ENCODE measurements around the gene ABCC5. TPM values are rescaled to one million over a fixed set of nuclear protein-coding genes. Genes with fewer than 3 reads are reported as not detected.

Gene ABCC5
- total and polyA plus RNA-seq, 7 donors, result 24.5 to 94.2 (median 59.6) TPM

GRCh38 chr3:183953471-183954070, 64.1 kb downstream of the ABCC5 start:
- 84 to 89% (median 88%) methylated on average over 6 of the region's 6 CpGs for WGBS, 3 donors
- Histone ChIP-seq H3K36me3 (ENCODE audit: insufficient read depth in 1 of 2, low read depth in 1 of 2) (peaks cover 19 to 82% of the 10 kb centered on the region in 2 donors), H3K27ac (no peak overlapping the region), H3K4me3 (no peak overlapping the region), H3K9me3 (no peaks in the 10 kb centered on the region), H3K4me1 (no peaks in the 10 kb centered on the region), H3K27me3 (ENCODE audit: insufficient read depth in 3 of 3, low read length in 2 of 3) (no peaks in the 10 kb centered on the region)
- peak in 1 of 4 donors; percentile 19 for ATAC-seq
- no peak for DNase-seq
- intact Hi-C loops (cut with DNase I), result no loop called here
- TF ChIP-seq CTCF (IDR thresholded peaks at IDR 0.05), result no peak

GRCh38 chr3:183951459-183951858, 66.2 kb downstream of the ABCC5 start:
- no peak for DNase-seq
- Histone ChIP-seq H3K36me3 (ENCODE audit: insufficient read depth in 1 of 2, low read depth in 1 of 2) (peaks cover 15 to 91% of the 10 kb centered on the region in 2 donors), H3K27me3 (ENCODE audit: insufficient read depth in 3 of 3, low read length in 2 of 3) (no peaks in the 10 kb centered on the region), H3K9me3 (no peaks in the 10 kb centered on the region), H3K4me1 (no peaks in the 10 kb centered on the region), H3K4me3 (no peak overlapping the region), H3K27ac (no peak overlapping the region)
- ATAC-seq, result peak in 3 of 4 donors; percentile 31 to 36 (median 33)
- WGBS, 3 donors, result 87 to 91% (median 91%) methylated on average over 13 of the region's 13 CpGs
- intact Hi-C loops (cut with DNase I), result no loop called here
- TF ChIP-seq CTCF (IDR thresholded peaks at IDR 0.05), result no peak

GRCh38 chr3:183949690-183950089, 68.0 kb downstream of the ABCC5 start:
- no peak for ATAC-seq
- 85 to 93% (median 86%) methylated on average over 12 of the region's 12 CpGs for WGBS, 3 donors
- Histone ChIP-seq H3K9me3 (no peaks in the 10 kb centered on the region), H3K27me3 (ENCODE audit: insufficient read depth in 3 of 3, low read length in 2 of 3) (no peaks in the 10 kb centered on the region), H3K4me1 (no peaks in the 10 kb centered on the region), H3K27ac (no peak overlapping the region), H3K4me3 (no peak overlapping the region), H3K36me3 (ENCODE audit: insufficient read depth in 1 of 2, low read depth in 1 of 2) (peaks cover 10 to 99% of the 10 kb centered on the region in 2 donors)
- no peak for TF ChIP-seq CTCF (IDR thresholded peaks at IDR 0.05)
- DNase-seq, result no peak
- intact Hi-C loops (cut with DNase I), result no loop called here

- intact Hi-C loops (cut with DNase I), result no loop called here
- no peaks in the 10 kb centered on the region for H3K27me3 ChIP-seq (ENCODE audit: insufficient read depth in 3 of 3, low read length in 2 of 3)
- WGBS, 3 donors, result 96 to 99% (median 98%) methylated on average over 2 of the region's 2 CpGs
- no peak overlapping the region for H3K27ac ChIP-seq
- no peaks in the 10 kb centered on the region for H3K4me1 ChIP-seq
- no peak for DNase-seq
- no peak overlapping the region for H3K4me3 ChIP-seq
- TF ChIP-seq CTCF (IDR thresholded peaks at IDR 0.05), result no peak
- no peaks in the 10 kb centered on the region for H3K9me3 ChIP-seq
- peaks cover 10 to 100% of the 10 kb centered on the region in 2 donors for H3K36me3 ChIP-seq (ENCODE audit: insufficient read depth in 1 of 2, low read depth in 1 of 2)
- no peak for ATAC-seq
Observed at GRCh38 chr3:183946037-183946436, 71.6 kb downstream of the ABCC5 start.

GRCh38 chr3:183944775-183945174, 72.9 kb downstream of the ABCC5 start:
- Histone ChIP-seq H3K4me1 (no peaks in the 10 kb centered on the region), H3K27me3 (ENCODE audit: insufficient read depth in 3 of 3, low read length in 2 of 3) (no peaks in the 10 kb centered on the region), H3K4me3 (no peak overlapping the region), H3K9me3 (no peaks in the 10 kb centered on the region), H3K27ac (no peak overlapping the region), H3K36me3 (ENCODE audit: insufficient read depth in 1 of 2, low read depth in 1 of 2) (peaks cover 6 to 100% of the 10 kb centered on the region in 2 donors)
- ATAC-seq (no peak), DNase-seq (no peak)
- WGBS, 3 donors, result 77 to 89% (median 78%) methylated on average over 5 of the region's 5 CpGs
- intact Hi-C loops (cut with DNase I), result no loop called here
- no peak for TF ChIP-seq CTCF (IDR thresholded peaks at IDR 0.05)
